Effector memory CD8-positive, alpha-beta T cell (primary cell): ENCODE data around the gene PCDHB9.
"Not testable (repeated sequence)": the region's sequence is repeated elsewhere in the genome, so short reads cannot be mapped to it uniquely, and the experiment has no call there.

Source experiments
- ATAC-seq: fragments of 150-1000 bp; cut with Tn5 transposase; replicated peaks from 2 replicates; pipeline ENCODE4 v1.10.0; 2021; ENCODE audit warnings: mild to moderate bottlenecking, moderate library complexity
- DNase-seq, 3 experiments: peaks; one replicate each; pipeline ENCODE4 v3.0.0; 2021
- H3K27ac Mint-ChIP-seq, 2 donors: one replicate each; pipeline ENCODE4 v1.8.0; 2022; ENCODE audit warnings: mild to moderate bottlenecking in 2 of 2, mixed read lengths in 2 of 2, moderate library complexity in 2 of 2
- H3K27me3 Mint-ChIP-seq, 2 donors: one replicate each; pipeline ENCODE4 v1.8.0; 2022; ENCODE audit warnings: mixed read lengths in 2 of 2
- H3K36me3 Mint-ChIP-seq: one replicate; pipeline ENCODE4 v1.8.0; 2022; ENCODE audit warnings: mild to moderate bottlenecking, moderate library complexity, mixed read lengths; ENCODE audit not compliant: insufficient read depth
- H3K4me1 Mint-ChIP-seq, 2 donors: one replicate each; pipeline ENCODE4 v1.8.0; 2022; ENCODE audit warnings: low read depth in 2 of 2, mixed read lengths in 2 of 2
- H3K4me3 Mint-ChIP-seq, 2 donors: one replicate each; pipeline ENCODE4 v1.8.0; 2022; ENCODE audit warnings: mild to moderate bottlenecking in 2 of 2, mixed read lengths in 2 of 2, moderate library complexity in 2 of 2
- H3K9me3 Mint-ChIP-seq, 2 donors: one replicate each; pipeline ENCODE4 v1.8.0; 2022; ENCODE audit warnings: mixed read lengths in 2 of 2
- total RNA-seq, 9 experiments: gene quantifications; one replicate each; lab custom pipeline; 2026; lab: John Stamatoyannopoulos, UW

PCDHB9 gene
- 0 to 0.36 (median 0.13) reads per million in 9 experiments for total RNA-seq

- H3K27ac Mint-ChIP-seq, result no peak within 1 kb of the TSS
- no peaks in the 10 kb centered on the region for H3K36me3 Mint-ChIP-seq
- peaks cover 54 to 80% of the 10 kb centered on the region in 2 donors for H3K27me3 Mint-ChIP-seq
- H3K9me3 Mint-ChIP-seq, result peaks cover 0 to 1% of the 10 kb centered on the region in 2 donors
- peak within 1 kb of the TSS; percentile 46 to 60 for H3K4me3 Mint-ChIP-seq
- H3K4me1 Mint-ChIP-seq, result peaks cover 8% of the 10 kb centered on the region in 2 donors
- DNase-seq (peak in 2 of 3 experiments; percentile 12 to 14), ATAC-seq (peak; percentile 42)
These were observed at the start of gene PCDHB9 for GRCh38 chr5:141186897-141187512. TSS of gene PCDHB9 (plus strand) at chr5:141187161. CDS start at chr5:141187319, 158 bp downstream.

GRCh38 chr5:141137346-141137745, 49.6 kb upstream of the PCDHB9 start:
- Mint-ChIP-seq H3K9me3 (peaks cover 8 to 13% of the 10 kb centered on the region in 2 donors), H3K27me3 (peaks cover 9 to 13% of the 10 kb centered on the region in 2 donors)
- not testable (repeated sequence) for H3K27ac Mint-ChIP-seq, H3K36me3 Mint-ChIP-seq, ATAC-seq, DNase-seq, H3K4me3 Mint-ChIP-seq, H3K4me1 Mint-ChIP-seq

- Mint-ChIP-seq H3K27me3 (peaks cover 27 to 34% of the 10 kb centered on the region in 2 donors), H3K36me3 (no peaks in the 10 kb centered on the region), H3K4me3 (peak within 1 kb of the TSS in 1 of 2 donors; percentile 15), H3K27ac (no peak within 1 kb of the TSS), H3K9me3 (no peaks in the 10 kb centered on the region), H3K4me1 (peaks cover 3 to 5% of the 10 kb centered on the region in 2 donors)
- ATAC-seq, result no peak
- no peak for DNase-seq
These were observed 37.1 kb upstream of the PCDHB9 start, which contains the start of gene PCDHB6 for GRCh38 chr5:141149812-141150211. TSS of gene PCDHB6 (plus strand) at chr5:141150057. CDS start at chr5:141150258, 201 bp downstream.

- Mint-ChIP-seq H3K27ac (no peak overlapping the region), H3K27me3 (peaks cover 24 to 34% of the 10 kb centered on the region in 2 donors), H3K4me3 (peak overlapping the region in 1 of 2 donors; percentile 15), H3K9me3 (no peaks in the 10 kb centered on the region), H3K4me1 (peaks cover 3 to 5% of the 10 kb centered on the region in 2 donors), H3K36me3 (no peaks in the 10 kb centered on the region)
- DNase-seq (no peak), ATAC-seq (no peak)
These were observed 36.6 kb upstream of the PCDHB9 start for GRCh38 chr5:141150224-141150992.

- H3K27me3 Mint-ChIP-seq, result peaks cover 30 to 39% of the 10 kb centered on the region in 2 donors
- no peaks in the 10 kb centered on the region for H3K9me3 Mint-ChIP-seq
- ATAC-seq (no peak), DNase-seq (no peak)
- no peak overlapping the region for H3K4me3 Mint-ChIP-seq
- no peak overlapping the region for H3K27ac Mint-ChIP-seq
- peaks cover 3 to 5% of the 10 kb centered on the region in 2 donors for H3K4me1 Mint-ChIP-seq
- H3K36me3 Mint-ChIP-seq, result no peaks in the 10 kb centered on the region
These were observed 36.0 kb upstream of the PCDHB9 start for GRCh38 chr5:141150993-141151325.

GRCh38 chr5:141151632-141152031, 35.3 kb upstream of the PCDHB9 start:
- not testable (repeated sequence) for ATAC-seq, H3K4me1 Mint-ChIP-seq, H3K36me3 Mint-ChIP-seq, H3K9me3 Mint-ChIP-seq, H3K27ac Mint-ChIP-seq, DNase-seq, H3K4me3 Mint-ChIP-seq
- H3K27me3 Mint-ChIP-seq, result peaks cover 33 to 46% of the 10 kb centered on the region in 2 donors

GRCh38 chr5:141152096-141152495, 34.9 kb upstream of the PCDHB9 start:
- H3K27me3 Mint-ChIP-seq, result peaks cover 35 to 51% of the 10 kb centered on the region in 2 donors
- not testable (repeated sequence) for H3K9me3 Mint-ChIP-seq, H3K4me1 Mint-ChIP-seq, H3K27ac Mint-ChIP-seq, H3K4me3 Mint-ChIP-seq, H3K36me3 Mint-ChIP-seq, ATAC-seq, DNase-seq

GRCh38 chr5:141155540-141156374, 31.2 kb upstream of the PCDHB9 start:
- DNase-seq, result no peak
- H3K4me3 Mint-ChIP-seq, result no peak overlapping the region
- H3K27me3 Mint-ChIP-seq, result peaks cover 23 to 55% of the 10 kb centered on the region in 2 donors
- ATAC-seq, result no peak
- no peaks in the 10 kb centered on the region for H3K4me1 Mint-ChIP-seq
- H3K27ac Mint-ChIP-seq, result no peak overlapping the region
- H3K36me3 Mint-ChIP-seq, result no peaks in the 10 kb centered on the region
- H3K9me3 Mint-ChIP-seq, result peaks cover 0 to 4% of the 10 kb centered on the region in 2 donors

- H3K4me1 Mint-ChIP-seq, H3K27ac Mint-ChIP-seq, ATAC-seq, H3K4me3 Mint-ChIP-seq, H3K9me3 Mint-ChIP-seq, H3K36me3 Mint-ChIP-seq, DNase-seq: not testable (repeated sequence)
- H3K27me3 Mint-ChIP-seq, result peaks cover 23 to 49% of the 10 kb centered on the region in 2 donors
These were observed 29.6 kb upstream of the PCDHB9 start for GRCh38 chr5:141157356-141157755.

- H3K4me3 Mint-ChIP-seq, H3K9me3 Mint-ChIP-seq, ATAC-seq, H3K27ac Mint-ChIP-seq, H3K4me1 Mint-ChIP-seq, DNase-seq, H3K36me3 Mint-ChIP-seq: not testable (repeated sequence)
- H3K27me3 Mint-ChIP-seq, result peaks cover 23 to 47% of the 10 kb centered on the region in 2 donors
These were observed 29.1 kb upstream of the PCDHB9 start for GRCh38 chr5:141157901-141158300.

- DNase-seq, result no peak
- no peak within 1 kb of the TSS for H3K27ac Mint-ChIP-seq
- ATAC-seq, result no peak
These were observed 14.4 kb upstream of the PCDHB9 start, which contains the start of gene PCDHB7 for GRCh38 chr5:141172381-141173204. TSS of gene PCDHB7 (plus strand) at chr5:141172644. CDS start at chr5:141172836, 192 bp downstream.

GRCh38 chr5:141174291-141175104, 12.5 kb upstream of the PCDHB9 start:
- H3K36me3 Mint-ChIP-seq, H3K27ac Mint-ChIP-seq, DNase-seq, H3K4me1 Mint-ChIP-seq, ATAC-seq, H3K9me3 Mint-ChIP-seq, H3K4me3 Mint-ChIP-seq: not testable (repeated sequence)
- H3K27me3 Mint-ChIP-seq, result peaks cover 10 to 23% of the 10 kb centered on the region in 2 donors

More at GRCh38 chr5:141172381-141173204, 14.4 kb upstream of the PCDHB9 start, which contains the start of gene PCDHB7:
- peaks cover 25 to 42% of the 10 kb centered on the region in 2 donors for H3K27me3 Mint-ChIP-seq
- H3K4me1 Mint-ChIP-seq, result peaks cover 4 to 7% of the 10 kb centered on the region in 2 donors
- H3K9me3 Mint-ChIP-seq, result peaks cover 1 to 14% of the 10 kb centered on the region in 2 donors
- no peak within 1 kb of the TSS for H3K4me3 Mint-ChIP-seq
- peaks cover 8% of the 10 kb centered on the region for H3K36me3 Mint-ChIP-seq
